Lower leg skin (tissue), 4 donors: ENCODE measurements around the gene P3R3URF. TPM values are rescaled to one million over a fixed set of nuclear protein-coding genes. Genes with fewer than 3 reads are reported as not detected.

ENCODE experiments used
- DNase-seq, 2 donors: peaks; one replicate each; pipeline ENCODE4 v3.0.0-alpha.2; 2019; ENCODE audit warnings: low spot score in 2 of 2
- H3K4me3 ChIP-seq: fragments of 200-600 bp; sonication (generic); 2 replicates; pipeline ENCODE4 v1.5.1; 2017; ENCODE audit warnings: mild to moderate bottlenecking, low read depth; ENCODE audit not compliant: poor library complexity, severe bottlenecking
- CTCF ChIP-seq, 3 donors: fragments of 450-650 bp; IDR thresholded peaks; one replicate each; pipeline ENCODE4 v1.5.1; 2016; ENCODE audit warnings: antibody characterized with exemption in 3 of 3, mild to moderate bottlenecking in 3 of 3, moderate library complexity in 2 of 3
- POLR2A ChIP-seq, 2 donors: fragments of 450-650 bp; IDR thresholded peaks; one replicate each; pipeline ENCODE4 v1.6.1; 2016 to 2017; ENCODE audit warnings: antibody characterized with exemption in 2 of 2, mild to moderate bottlenecking in 1 of 2, moderate library complexity in 1 of 2
- WGBS, 2 donors: methylation state at CpG; one replicate each; pipeline ENCODE4 v1.1.5; 2018; 5-methylcytosine and 5-hydroxymethylcytosine counted together
- intact Hi-C: fragments of 100-400 bp; cut with DNase I; formaldehyde crosslinking; loops from one replicate; pipeline ENCODE4 v1.15.0; 2023; ENCODE audit warnings: low total_unique reads
- total RNA-seq, 4 donors: library from RNA; depleted of rRNA; stranded (reverse); fragments of >200 nt; gene quantifications; one replicate each; pipeline ENCODE4 v1.1.0, GENCODE V29; 2016

The P3R3URF gene
- total RNA-seq, 4 donors from 2014 or later: not detected

GRCh38 chr1:46181343-46182260 lies 5.3 kb upstream of the P3R3URF start:
- TF ChIP-seq POLR2A (IDR thresholded peaks at IDR 0.05) (no peak), CTCF (IDR thresholded peaks at IDR 0.05) (no peak)
- no peak overlapping the region for H3K4me3 ChIP-seq
- intact Hi-C loops: loop anchor here (5.0 kb wide), 1 partner anchor 144 kb away; no protein-coding TSS in a partner anchor
- no peak for DNase-seq
- WGBS, 2 donors: 54 to 56% methylated on average over 10 of the region's 10 CpGs

GRCh38 chr1:46180082-46180616 lies 3.9 kb upstream of the P3R3URF start:
- no peak overlapping the region for H3K4me3 ChIP-seq
- 40 to 50% methylated on average over 10 to 12 of the region's 12 CpGs for WGBS, 2 donors
- TF ChIP-seq POLR2A (IDR thresholded peaks at IDR 0.05): no peak
- TF ChIP-seq CTCF (IDR thresholded peaks at IDR 0.05): no peak
- intact Hi-C loops: loop anchor here (5.0 kb wide), 1 partner anchor 143 kb away; no protein-coding TSS in a partner anchor
- DNase-seq: no peak

GRCh38 chr1:46179138-46180081 lies 3.1 kb upstream of the P3R3URF start:
- no peak overlapping the region for H3K4me3 ChIP-seq
- peak; percentile 85 to 89 for DNase-seq
- WGBS, 2 donors: 9 to 11% methylated on average over 10 of the region's 10 CpGs
- TF ChIP-seq CTCF (IDR thresholded peaks at IDR 0.05) (peak in 1 of 3 donors; percentile 84), POLR2A (IDR thresholded peaks at IDR 0.05) (no peak)
- intact Hi-C loops: loop anchor here (5.0 kb wide), 1 partner anchor 142 kb away; no protein-coding TSS in a partner anchor

- intact Hi-C loops: no loop called here
- 67 to 75% methylated on average over 3 of the region's 3 CpGs for WGBS, 2 donors
- no peak overlapping the region for H3K4me3 ChIP-seq
- TF ChIP-seq CTCF (IDR thresholded peaks at IDR 0.05): no peak
- no peak for TF ChIP-seq POLR2A (IDR thresholded peaks at IDR 0.05)
- DNase-seq: no peak
Observed at GRCh38 chr1:46175243-46175642, 1.0 kb downstream of the P3R3URF start.

- intact Hi-C loops: no loop called here
- DNase-seq: peak in 1 of 2 donors; percentile 72
- TF ChIP-seq CTCF (IDR thresholded peaks at IDR 0.05) (no peak), POLR2A (IDR thresholded peaks at IDR 0.05) (no peak)
- 30 to 37% methylated on average over 11 of the region's 11 CpGs for WGBS, 2 donors
- no peak within 1 kb of the TSS for H3K4me3 ChIP-seq
Observed at GRCh38 chr1:46174448-46175231, 1.6 kb downstream of the P3R3URF start, which contains the start of gene TSPAN1. TSPAN1 (plus strand) TSS chr1:46175087; CDS start chr1:46181108, 6,021 bp downstream.
